Keratinocyte (primary cell): ENCODE results near the gene DGKD. TPM values are rescaled to one million over a fixed set of nuclear protein-coding genes. Genes with fewer than 3 reads are reported as not detected.

ENCODE experiments used
- DNase-seq: peaks from one replicate; pipeline ENCODE4 v3.0.0-alpha.2; 2011; ENCODE audit warnings: low read depth, missing footprints, low spot score
- FAIRE-seq: peaks from 2 replicates; lab custom pipeline; 2011; peaks lifted over from hg19 to GRCh38; lab: Jason Lieb, UNC
- H2AFZ ChIP-seq: 2 replicates; pipeline ENCODE4 v1.6.0; 2012; ENCODE audit warnings: low read length, control low read depth, inconsistent platforms; ENCODE audit not compliant: control insufficient read depth
- H3K27ac ChIP-seq: 2 replicates; pipeline ENCODE4 v1.5.1; 2011; ENCODE audit warnings: low read length; ENCODE audit not compliant: control insufficient read depth, insufficient read depth
- H3K27me3 ChIP-seq: 3 replicates; pipeline ENCODE4 v1.6.0; 2011; ENCODE audit warnings: low read length; ENCODE audit not compliant: control insufficient read depth, insufficient read depth; ENCODE audit errors: extremely low read depth
- H3K36me3 ChIP-seq, 2 experiments: 2 replicates in 1 of 2; 3 replicates in 1 of 2; pipeline ENCODE4 v1.5.1; 2011; ENCODE audit warnings: low read length in 2 of 2, mild to moderate bottlenecking in 1 of 2; ENCODE audit not compliant: control insufficient read depth in 2 of 2, insufficient read depth in 2 of 2; ENCODE audit errors: extremely low read depth in 1 of 2
- H3K4me1 ChIP-seq: 3 replicates; pipeline ENCODE4 v1.5.1; 2011; ENCODE audit warnings: low read length; ENCODE audit not compliant: control insufficient read depth, insufficient read depth; ENCODE audit errors: extremely low read depth
- H3K4me2 ChIP-seq: 3 replicates; pipeline ENCODE4 v1.6.0; 2011; ENCODE audit warnings: low read depth, low read length; ENCODE audit not compliant: control insufficient read depth, insufficient read depth; ENCODE audit errors: extremely low read depth
- H3K4me3 ChIP-seq, 3 experiments: fragments of 200-600 bp in 1 of 3; sonication (generic) in 1 of 3; 2 replicates in 2 of 3; 3 replicates in 1 of 3; pipeline ENCODE4 v1.5.1; 2011 to 2016; ENCODE audit warnings: low read length in 3 of 3, mild to moderate bottlenecking in 3 of 3, control low read depth in 2 of 3, inconsistent platforms in 1 of 3, low read depth in 1 of 3, mixed read lengths in 1 of 3, mixed run types in 1 of 3, moderate library complexity in 1 of 3; ENCODE audit not compliant: control insufficient read depth in 2 of 3, insufficient read depth in 2 of 3; ENCODE audit errors: extremely low read depth in 1 of 3
- H3K79me2 ChIP-seq: 2 replicates; pipeline ENCODE4 v1.6.0; 2012; ENCODE audit warnings: low read length; ENCODE audit not compliant: control insufficient read depth, insufficient read depth
- H3K9ac ChIP-seq: 3 replicates; pipeline ENCODE4 v1.6.0; 2011; ENCODE audit warnings: low read length; ENCODE audit not compliant: control insufficient read depth, insufficient read depth; ENCODE audit errors: extremely low read depth
- H3K9me1 ChIP-seq: 3 replicates; pipeline ENCODE4 v1.6.0; 2011; ENCODE audit warnings: low read length; ENCODE audit not compliant: control insufficient read depth, insufficient read depth; ENCODE audit errors: extremely low read depth
- H3K9me3 ChIP-seq: 2 replicates; pipeline ENCODE4 v1.5.1; 2012; ENCODE audit warnings: low read depth, low read length; ENCODE audit not compliant: control insufficient read depth
- H4K20me1 ChIP-seq: 3 replicates; pipeline ENCODE4 v1.6.0; 2011; ENCODE audit warnings: low read length; ENCODE audit not compliant: control insufficient read depth, insufficient read depth; ENCODE audit errors: extremely low read depth
- CTCF ChIP-seq, 3 experiments: IDR thresholded peaks in 1 of 3; conservative IDR thresholded peaks in 1 of 3; optimal IDR thresholded peaks in 1 of 3; 2 replicates in 2 of 3; 3 replicates in 1 of 3; pipeline versions ENCODE3 to v1.5.1; 2011; ENCODE audit warnings: low read length in 3 of 3, mild to moderate bottlenecking in 3 of 3, moderate library complexity in 2 of 3, control low read depth in 1 of 3, inconsistent platforms in 1 of 3; ENCODE audit not compliant: insufficient read depth in 2 of 3; ENCODE audit errors: extremely low read depth in 1 of 3
- EZH2 ChIP-seq: IDR thresholded peaks from one replicate; pipeline ENCODE4 v1.6.1; 2012; ENCODE audit warnings: inconsistent platforms, mild to moderate bottlenecking, low read length, moderate library complexity
- dilution Hi-C: fragments of 300-500 bp; cut with MboI; formaldehyde crosslinking; loops from one replicate; pipeline ENCODE4 v1.7.0; 2020; ENCODE audit warnings: low sequenced_read_pairs; ENCODE audit not compliant: extremely low pct_ligation_motif_present
- polyA plus RNA-seq, 5 experiments: library from polyadenylated mRNA; depleted of rRNA in 3 of 5; stranded (reverse) in 3 of 5; stranded (forward) in 1 of 5; unstranded in 1 of 5; fragments of >200 nt; gene quantifications; 1 replicate in 1 of 5; 2 replicates in 3 of 5; 3 replicates in 1 of 5; pipeline versions ENCODE4 v1.2.1 to v1.2.3, GENCODE V29; 2011 to 2012; ENCODE audit warnings: missing spikeins in 2 of 5, low read depth in 1 of 5, low replicate concordance in 1 of 5
- small RNA-seq, 3 experiments: library from RNA; depleted of rRNA; stranded (forward); fragments of <200 nt; gene quantifications; one replicate each; pipeline ENCODE3, GENCODE V24; 2012; ENCODE audit warnings: low read depth in 3 of 3, low replicate concordance in 1 of 3; ENCODE audit not compliant: insufficient read length in 3 of 3

DGKD gene
- polyA plus RNA-seq, 1 donor (not counting 4 experiments of a cell fraction or from before 2014, with no cell fraction given) = 6.1 TPM

DNA sequence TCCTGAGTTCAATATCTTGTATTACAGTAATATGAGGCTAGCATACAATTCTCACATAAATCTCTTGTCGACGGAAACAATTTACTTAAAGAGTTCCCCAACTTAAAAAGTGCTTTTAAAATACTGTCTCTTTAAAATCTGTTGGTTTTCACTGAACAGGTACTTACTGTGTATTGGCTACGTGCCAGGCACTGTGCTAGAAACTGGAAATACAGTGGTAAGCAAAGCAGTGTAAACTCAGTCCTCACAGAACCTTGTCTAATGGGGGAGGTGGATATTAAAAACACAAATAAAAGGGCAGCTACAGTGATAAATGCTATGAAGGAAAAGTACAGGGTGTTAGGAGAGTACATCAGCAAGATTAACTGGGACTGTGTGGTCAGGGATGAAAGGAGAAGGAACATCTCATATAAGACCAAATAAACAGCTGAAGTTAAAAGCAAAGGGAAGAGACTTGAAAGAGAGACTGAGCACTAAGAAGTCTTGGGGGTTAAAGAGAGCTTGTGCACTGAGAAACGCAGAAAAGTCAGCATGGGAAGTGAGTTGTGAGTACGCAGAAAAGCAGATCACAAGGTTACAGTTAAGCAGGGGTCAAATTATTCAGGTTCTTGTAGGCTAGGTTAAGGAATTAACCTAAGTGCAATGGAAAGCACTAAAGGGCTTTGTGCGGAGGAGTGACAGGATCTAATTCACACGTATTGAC is 159.8 kb downstream of the DGKD start:
- no peaks in the 10 kb centered on the region for H3K9me3 ChIP-seq
- H3K9me1 ChIP-seq = no peaks in the 10 kb centered on the region
- no peaks in the 10 kb centered on the region for H3K27me3 ChIP-seq
- no peak overlapping the region for H3K9ac ChIP-seq
- H3K36me3 ChIP-seq = peaks cover 1 to 6% of the 10 kb centered on the region in 2 experiments
- no peaks in the 10 kb centered on the region for H4K20me1 ChIP-seq
- no peak for TF ChIP-seq CTCF (optimal IDR thresholded peaks at IDR 0.05 in 1 of 3, IDR thresholded peaks at IDR 0.05 in 1 of 3, conservative IDR thresholded peaks at IDR 0.05 in 1 of 3; ENCODE audit: extremely low read depth in 1 of 3, insufficient read depth in 2 of 3, low read length in 3 of 3)
- no peak for TF ChIP-seq EZH2
- no peaks in the 10 kb centered on the region for H3K4me1 ChIP-seq
- dilution Hi-C loops = no loop called here
- no peak overlapping the region for H3K4me3 ChIP-seq
- FAIRE-seq = peak; percentile 20
- no peaks in the 10 kb centered on the region for H3K79me2 ChIP-seq
- H3K4me2 ChIP-seq = no peak overlapping the region
- no peak overlapping the region for H2AFZ ChIP-seq
- no peak overlapping the region for H3K27ac ChIP-seq
- no peak for DNase-seq

DNA sequence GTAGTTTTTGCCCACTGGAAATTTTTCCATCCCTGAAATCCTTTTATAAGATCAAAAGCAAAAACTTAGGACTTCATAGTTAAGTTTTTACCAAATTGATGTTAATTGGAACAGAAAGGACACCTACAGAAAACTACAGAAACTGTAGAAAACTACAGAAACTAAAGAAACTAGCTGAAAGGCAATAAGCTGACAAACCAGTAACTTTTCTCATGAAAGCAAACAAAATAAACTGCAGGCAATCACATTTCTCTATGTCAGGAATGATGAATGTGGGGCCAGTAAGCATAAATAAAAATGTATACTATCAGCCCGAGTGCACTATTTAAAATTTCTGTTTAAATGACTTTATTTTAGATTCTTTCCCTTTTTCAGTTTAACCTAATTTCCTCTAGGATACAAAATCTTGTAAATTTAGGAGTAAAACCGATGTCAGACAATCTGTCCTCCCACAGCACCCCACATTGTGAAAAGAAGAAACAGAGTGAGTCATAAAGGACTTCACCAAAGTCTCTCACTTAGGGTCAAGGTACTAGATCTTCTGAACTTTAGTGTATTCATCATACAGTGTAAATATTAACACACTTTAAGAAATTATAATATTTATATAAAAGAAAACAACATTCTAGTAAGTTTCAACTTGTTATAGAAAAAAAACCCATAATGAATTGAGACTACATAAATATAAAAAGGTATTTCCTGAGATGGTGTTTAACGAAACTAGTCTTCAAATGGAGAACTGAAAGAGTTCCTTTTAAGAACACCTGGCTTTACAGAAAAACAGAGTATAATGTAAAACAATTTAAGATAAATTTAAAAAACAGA is 165.7 kb downstream of the DGKD start:
- TF ChIP-seq CTCF (optimal IDR thresholded peaks at IDR 0.05 in 1 of 3, IDR thresholded peaks at IDR 0.05 in 1 of 3, conservative IDR thresholded peaks at IDR 0.05 in 1 of 3; ENCODE audit: extremely low read depth in 1 of 3, insufficient read depth in 2 of 3, low read length in 3 of 3) (no peak), EZH2 (no peak)
- Histone ChIP-seq H3K4me1 (no peaks in the 10 kb centered on the region), H3K27me3 (no peaks in the 10 kb centered on the region), H2AFZ (no peak overlapping the region), H3K9ac (no peak overlapping the region), H3K4me2 (no peak overlapping the region), H4K20me1 (no peaks in the 10 kb centered on the region), H3K79me2 (no peaks in the 10 kb centered on the region), H3K4me3 (no peak overlapping the region), H3K9me3 (no peaks in the 10 kb centered on the region), H3K9me1 (no peaks in the 10 kb centered on the region), H3K27ac (no peak overlapping the region), H3K36me3 (peaks cover 6 to 7% of the 10 kb centered on the region in 2 experiments)
- FAIRE-seq (no peak), DNase-seq (no peak)
- dilution Hi-C loops = no loop called here

Small RNAs within 50 kb of the gene (small RNA-seq; reads per million reads assigned to genes)
- 0 reads per million in 3 experiments for gene RF00019

Other genes starting within 250 kb of the DGKD start
- gene ATG16L1, start 102.8 kb upstream of the DGKD start, polyA plus RNA-seq = 33.1 to 38.5 TPM (median 34.1 TPM) in 3 replicates
- not detected in 3 replicates for gene SAG, start 46.7 kb upstream of the DGKD start, polyA plus RNA-seq
- 30.6 to 44.1 TPM (median 37.3 TPM) in 3 replicates for gene USP40, start 212.3 kb downstream of the DGKD start, polyA plus RNA-seq